Suppressor macrophage treated with lipopolysaccharide for 4 hours (primary cell): ENCODE measurements around the gene RAB3C.

Source experiments
- DNase-seq: peaks from one replicate; pipeline ENCODE4 v3.0.0-alpha.2; 2020

The RAB3C gene

GRCh38 chr5:58737671-58738070 lies 154.8 kb downstream of the RAB3C start:
- DNase-seq, result no peak

- no peak for DNase-seq
These were observed 155.5 kb downstream of the RAB3C start for GRCh38 chr5:58738336-58738735.

- no peak for DNase-seq
These were observed 156.2 kb downstream of the RAB3C start for GRCh38 chr5:58739051-58739450.

- no peak for DNase-seq
These were observed 158.1 kb downstream of the RAB3C start for GRCh38 chr5:58740956-58741355.

- DNase-seq, result no peak
These were observed 162.5 kb downstream of the RAB3C start for GRCh38 chr5:58745350-58745749.

- DNase-seq, result no peak
These were observed 163.4 kb downstream of the RAB3C start for GRCh38 chr5:58746321-58746720.

GRCh38 chr5:58750036-58750435 lies 167.2 kb downstream of the RAB3C start:
- DNase-seq, result no peak

- DNase-seq, result peak; percentile 65
These were observed 168.5 kb downstream of the RAB3C start for GRCh38 chr5:58751222-58751837.

- DNase-seq, result no peak
These were observed 169.2 kb downstream of the RAB3C start for GRCh38 chr5:58752104-58752503.

- DNase-seq, result no peak
These were observed 170.6 kb downstream of the RAB3C start for GRCh38 chr5:58753446-58753845.

- no peak for DNase-seq
These were observed 171.4 kb downstream of the RAB3C start for GRCh38 chr5:58754250-58754649.

- no peak for DNase-seq
These were observed 172.5 kb downstream of the RAB3C start for GRCh38 chr5:58755397-58755796.

- DNase-seq, result peak; percentile 63
These were observed 176.9 kb downstream of the RAB3C start for GRCh38 chr5:58759745-58760144.

GRCh38 chr5:58760222-58760621 lies 177.3 kb downstream of the RAB3C start:
- DNase-seq, result peak; percentile 30

GRCh38 chr5:58761407-58761806 lies 178.5 kb downstream of the RAB3C start:
- no peak for DNase-seq

GRCh38 chr5:58763390-58763789 lies 180.5 kb downstream of the RAB3C start:
- DNase-seq, result no peak

- no peak for DNase-seq
These were observed 181.3 kb downstream of the RAB3C start for GRCh38 chr5:58764199-58764598.

GRCh38 chr5:58765058-58765457 lies 182.2 kb downstream of the RAB3C start:
- DNase-seq, result no peak

GRCh38 chr5:58767104-58767503 lies 184.2 kb downstream of the RAB3C start:
- no peak for DNase-seq

- no peak for DNase-seq
These were observed 187.3 kb downstream of the RAB3C start for GRCh38 chr5:58770136-58770535.

GRCh38 chr5:58771796-58772195 lies 188.9 kb downstream of the RAB3C start:
- DNase-seq, result no peak

- DNase-seq, result no peak
These were observed 191.0 kb downstream of the RAB3C start for GRCh38 chr5:58773744-58774441.

- peak; percentile 43 for DNase-seq
These were observed 192.1 kb downstream of the RAB3C start for GRCh38 chr5:58774937-58775336.

- peak; percentile 78 for DNase-seq
These were observed 192.9 kb downstream of the RAB3C start for GRCh38 chr5:58775701-58776262.

GRCh38 chr5:58776559-58776958 lies 193.7 kb downstream of the RAB3C start:
- no peak for DNase-seq
